NCI-H69 (cell line): ENCODE measurements around the gene INO80B.
A peak's percentile ranks its signal among the peaks of the same experiment; 100 is the strongest.
"Not testable (repeated sequence)": the region's sequence is repeated elsewhere in the genome, so short reads cannot be mapped to it uniquely, and the experiment has no call there.

Experiments
- DNase-seq: peaks from one replicate; lab custom pipeline; 2025; lab: John Stamatoyannopoulos, UW

The INO80B gene

DNA sequence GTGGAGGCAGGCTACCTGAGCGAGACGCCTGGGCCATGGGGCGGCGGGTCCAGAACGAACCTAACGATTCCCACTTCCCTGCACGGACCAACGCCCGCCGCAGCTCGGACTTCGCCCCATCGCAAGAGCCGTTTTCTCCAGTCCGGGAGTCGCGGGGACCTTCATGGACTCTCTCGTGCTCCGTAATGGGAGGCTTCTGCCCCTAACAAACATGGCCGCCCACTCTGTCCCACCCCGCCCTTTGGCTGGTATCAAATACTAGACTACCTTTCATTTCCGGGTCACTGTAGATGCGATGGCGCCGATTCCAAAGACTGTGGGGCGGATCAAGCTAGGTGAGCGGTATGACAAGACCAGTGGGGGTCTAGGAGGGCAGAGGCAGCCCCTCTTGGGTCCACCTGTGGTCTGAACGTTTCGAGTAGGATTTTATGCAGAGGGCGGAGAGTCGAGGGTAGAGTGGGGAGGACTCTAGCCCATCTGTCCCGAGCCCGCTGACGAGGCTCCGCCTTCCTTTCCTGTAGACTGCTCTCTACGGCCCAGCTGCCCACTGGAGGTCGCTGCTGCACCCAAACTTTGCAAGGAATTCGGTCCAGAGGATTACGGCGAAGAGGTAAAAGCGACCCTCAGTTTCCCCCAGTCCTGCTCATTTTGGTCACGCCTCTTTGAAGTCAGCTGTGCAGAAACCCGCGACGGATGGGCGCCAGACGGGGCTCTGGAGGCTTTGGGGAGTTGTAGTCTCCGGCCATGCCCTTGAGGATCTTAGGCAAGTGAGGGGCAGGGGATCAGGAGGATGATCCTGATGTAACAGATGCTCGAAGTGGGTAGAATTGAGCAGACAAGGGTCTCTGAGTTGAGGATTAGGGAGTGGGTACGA, 28.2 kb downstream of the INO80B start, which contains the start of the genes CCDC142 and TTC31:
CCDC142 (minus strand) TSS at position 198 of the 874 bp plus-strand sequence; CDS start at position 37, 161 bp downstream.
TTC31 (plus strand) TSS at position 281 of the 874 bp plus-strand sequence; CDS start at position 296, 15 bp downstream.
- DNase-seq = peak; percentile 93

DNA sequence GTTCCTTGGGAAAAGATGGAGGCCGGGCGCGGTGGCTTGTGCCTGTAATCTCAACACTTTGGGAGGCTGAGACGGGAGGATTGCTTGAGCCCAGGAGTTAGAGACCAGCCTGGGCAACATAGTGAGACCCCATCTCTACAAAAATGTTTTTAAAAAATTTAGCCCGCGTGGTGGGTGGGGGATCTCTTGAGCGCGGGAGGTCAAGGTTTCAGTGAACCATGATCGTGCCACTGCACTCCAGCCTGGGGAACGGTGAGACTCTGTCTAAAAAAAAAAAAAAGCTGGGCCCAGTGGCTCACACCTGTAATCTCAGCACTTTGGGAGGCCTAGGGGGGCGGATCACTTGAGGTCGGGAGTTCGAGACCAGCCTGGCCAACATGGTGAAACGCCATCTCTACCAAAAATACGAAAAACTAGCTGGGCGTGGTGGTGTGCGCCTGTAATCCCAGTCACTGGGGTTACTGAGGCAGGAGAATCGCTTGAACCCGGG, 28.8 kb downstream of the INO80B start:
- not testable (repeated sequence) for DNase-seq

DNA sequence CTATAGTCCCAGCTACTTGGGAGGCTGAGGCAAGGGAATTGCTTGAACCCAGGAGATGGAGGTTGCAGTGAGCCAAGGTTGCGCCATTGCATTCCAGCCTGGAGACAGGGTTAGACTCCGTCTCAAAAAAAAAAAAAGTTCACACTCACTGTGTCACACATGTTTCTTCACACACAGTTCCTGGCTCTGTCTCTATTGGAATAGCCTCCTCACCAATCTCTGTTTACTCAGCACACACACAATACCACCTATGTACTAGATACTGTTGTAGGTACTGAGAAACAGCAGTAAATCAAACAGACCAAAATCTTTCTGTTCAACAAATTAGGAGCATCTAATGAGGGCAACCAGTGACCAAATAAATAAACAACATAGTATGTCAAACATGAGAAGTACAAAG, 31.3 kb downstream of the INO80B start:
- no peak for DNase-seq

DNA sequence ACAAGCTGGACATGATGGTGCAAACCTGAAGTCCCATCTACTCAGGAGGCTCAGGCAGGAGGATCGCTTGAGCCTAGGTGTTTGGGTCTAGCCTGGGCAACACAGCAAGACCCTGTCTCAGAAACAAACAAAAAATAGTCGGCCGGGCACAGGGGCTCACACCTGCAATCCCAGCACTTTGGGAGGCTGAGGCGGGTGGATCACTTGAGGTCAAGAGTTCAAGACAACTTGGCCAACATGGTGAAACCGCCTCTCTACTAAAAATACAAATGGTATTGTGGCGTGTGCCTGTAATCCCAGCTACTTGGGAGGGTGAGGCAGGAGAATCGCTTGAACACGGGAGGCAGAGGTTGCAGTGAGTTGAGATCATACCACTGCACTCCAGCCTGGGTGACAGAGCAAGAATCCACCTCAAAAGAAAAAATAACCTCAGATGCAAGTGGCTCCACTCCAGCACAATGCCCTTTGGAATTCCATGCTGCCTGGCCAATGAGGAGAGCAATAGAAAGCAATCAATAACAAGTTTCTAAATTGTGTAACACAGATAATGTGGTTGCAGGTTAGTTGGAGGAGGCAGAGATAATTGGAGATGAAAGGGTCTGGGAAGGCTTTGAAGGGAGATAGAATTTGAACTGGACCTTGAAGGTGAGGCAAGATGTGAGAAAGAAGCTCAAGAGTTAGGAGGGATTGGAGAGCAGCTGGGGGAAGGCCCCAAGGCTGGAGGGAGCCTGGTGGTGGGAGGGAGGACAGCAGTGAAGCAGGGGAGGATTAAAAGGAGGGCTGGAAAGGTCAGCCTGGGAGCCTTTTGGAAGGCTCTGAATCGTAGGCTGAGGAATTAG, 34.0 kb downstream of the INO80B start:
- no peak for DNase-seq

DNA sequence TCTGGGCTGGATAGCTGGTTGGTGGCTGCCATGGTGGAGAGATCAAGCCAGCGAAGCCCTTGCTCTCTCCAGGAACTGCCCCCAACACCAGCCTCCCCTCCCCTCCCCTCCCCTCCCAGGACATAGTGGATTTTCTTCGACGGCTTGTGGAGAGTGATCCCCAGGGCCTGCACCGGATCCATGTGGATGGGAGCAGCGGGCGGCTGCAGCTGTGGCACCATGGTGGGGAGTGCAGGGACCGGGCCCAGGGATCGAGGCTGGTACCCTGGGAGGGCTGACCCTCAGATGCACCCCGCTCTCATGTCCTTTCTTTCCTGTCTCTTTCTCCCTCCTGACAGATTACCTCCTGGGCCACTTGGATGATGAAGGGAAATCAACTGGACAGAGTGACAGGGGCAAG, 35.0 kb downstream of the INO80B start:
- DNase-seq = no peak

DNA sequence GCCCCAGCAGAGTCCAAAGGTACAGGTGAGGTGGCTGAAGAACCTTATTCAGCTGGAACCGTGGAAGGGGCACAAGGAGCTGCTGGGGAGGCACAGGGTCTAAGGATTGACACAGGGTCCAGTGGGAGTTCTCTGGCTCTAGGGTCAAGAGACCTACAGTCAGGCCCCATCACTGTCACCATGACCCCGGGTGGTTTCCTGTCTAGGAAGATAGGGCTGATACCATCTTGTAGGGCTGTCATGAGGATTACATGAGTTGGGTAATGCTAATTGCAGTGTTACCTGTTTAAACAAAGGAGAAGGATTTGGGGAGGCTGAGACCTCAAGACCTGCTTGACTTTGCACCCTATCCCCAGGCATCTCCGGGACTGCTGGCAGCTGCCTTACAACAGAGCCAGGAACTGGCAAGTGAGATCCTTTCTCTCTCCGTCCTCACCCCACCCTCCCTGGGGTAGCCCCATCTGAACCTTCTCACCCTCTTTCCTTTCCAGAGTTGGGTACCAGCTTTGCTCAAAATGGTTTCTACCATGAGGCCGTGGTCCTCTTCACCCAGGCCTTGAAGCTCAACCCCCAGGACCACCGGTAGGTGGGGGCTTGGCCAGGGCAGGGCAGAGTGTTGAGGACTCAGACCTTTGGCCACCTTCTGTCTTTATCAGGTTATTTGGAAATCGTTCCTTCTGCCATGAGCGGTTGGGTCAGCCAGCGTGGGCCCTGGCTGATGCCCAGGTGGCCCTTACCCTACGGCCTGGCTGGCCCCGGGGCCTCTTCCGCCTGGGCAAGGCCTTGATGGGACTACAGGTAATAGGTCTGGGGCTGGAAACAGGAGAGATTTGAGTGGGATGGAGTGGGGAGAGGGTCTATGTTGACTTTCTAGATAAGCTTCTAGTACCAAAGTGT, 37.0 kb downstream of the INO80B start:
- DNase-seq = no peak

DNA sequence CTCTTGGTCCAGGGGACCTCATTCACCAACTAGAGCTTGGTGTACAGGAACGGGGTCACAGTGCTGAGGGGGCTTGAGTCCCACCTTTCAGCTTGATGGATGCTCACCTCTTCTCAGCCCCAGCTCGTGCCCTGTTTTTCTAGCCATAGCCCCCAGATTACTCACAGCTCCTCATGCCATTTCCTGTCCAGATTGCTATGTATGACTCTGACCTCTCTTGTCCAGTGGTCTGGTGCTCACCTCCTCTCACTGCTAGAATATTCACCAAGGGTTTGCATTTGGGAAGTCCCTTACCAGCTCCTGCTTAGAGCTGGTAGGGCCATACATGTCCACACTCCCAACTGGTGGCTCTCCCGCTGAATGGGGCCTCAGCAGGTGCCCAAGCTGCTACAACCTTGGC, 38.7 kb downstream of the INO80B start:
- DNase-seq = no peak

DNA sequence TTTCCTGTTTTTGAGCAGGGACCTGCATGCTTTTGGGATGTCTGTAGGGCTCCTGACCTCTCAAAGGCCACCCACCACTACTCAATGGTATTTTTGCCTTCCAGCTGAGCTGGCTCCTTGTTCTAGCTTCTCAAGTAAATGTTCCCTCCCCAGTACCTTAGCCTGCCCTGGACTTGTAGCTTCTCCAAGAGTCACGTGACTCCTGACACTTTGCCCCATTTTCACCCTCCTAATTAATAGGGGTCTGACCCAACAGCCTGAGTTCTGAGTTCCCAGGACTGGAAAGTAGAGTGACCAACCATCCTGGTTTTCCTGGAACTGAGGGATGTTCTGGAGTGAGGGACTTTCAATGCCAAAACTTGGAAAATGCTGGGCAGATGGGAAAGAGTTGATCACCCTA, 40.6 kb downstream of the INO80B start:
- DNase-seq = no peak

DNA sequence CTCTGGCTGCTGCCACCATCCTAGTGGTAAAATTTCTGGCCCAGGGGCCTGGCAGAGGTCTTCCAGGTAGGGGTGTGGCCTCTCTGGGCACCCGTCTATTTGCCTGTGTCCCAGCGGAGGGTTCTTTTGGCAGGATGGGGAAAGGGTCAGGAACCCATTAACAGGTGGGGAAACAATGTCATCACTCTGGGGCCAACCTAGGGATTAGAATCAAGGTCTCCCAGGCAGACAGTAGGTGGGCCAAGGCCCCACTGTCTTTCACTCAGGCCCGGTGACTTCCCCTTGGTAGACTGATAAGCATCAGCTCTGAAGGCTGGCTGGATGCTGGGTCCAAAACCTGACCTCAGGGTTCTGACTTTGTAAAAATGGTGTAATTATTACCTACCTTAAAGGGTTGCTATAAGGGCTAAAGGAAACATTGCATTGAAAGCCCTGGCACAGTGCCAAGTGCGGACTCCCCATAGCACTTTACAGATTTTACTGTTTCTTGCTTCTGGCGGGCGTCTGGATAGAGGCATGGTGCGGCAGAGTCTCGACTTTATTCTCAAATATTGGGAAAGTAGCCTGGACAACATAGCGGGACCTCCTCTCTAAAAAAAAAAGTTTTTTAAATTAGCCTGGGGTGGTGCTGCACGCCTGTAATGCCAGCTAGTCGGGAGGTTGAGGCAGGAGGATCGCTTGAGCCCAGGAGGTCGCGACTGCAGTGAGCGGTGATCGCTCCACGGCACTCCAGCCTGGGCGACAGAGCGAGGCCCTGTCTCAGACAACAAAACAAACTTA, 42.3 kb downstream of the INO80B start:
- DNase-seq = no peak

DNA sequence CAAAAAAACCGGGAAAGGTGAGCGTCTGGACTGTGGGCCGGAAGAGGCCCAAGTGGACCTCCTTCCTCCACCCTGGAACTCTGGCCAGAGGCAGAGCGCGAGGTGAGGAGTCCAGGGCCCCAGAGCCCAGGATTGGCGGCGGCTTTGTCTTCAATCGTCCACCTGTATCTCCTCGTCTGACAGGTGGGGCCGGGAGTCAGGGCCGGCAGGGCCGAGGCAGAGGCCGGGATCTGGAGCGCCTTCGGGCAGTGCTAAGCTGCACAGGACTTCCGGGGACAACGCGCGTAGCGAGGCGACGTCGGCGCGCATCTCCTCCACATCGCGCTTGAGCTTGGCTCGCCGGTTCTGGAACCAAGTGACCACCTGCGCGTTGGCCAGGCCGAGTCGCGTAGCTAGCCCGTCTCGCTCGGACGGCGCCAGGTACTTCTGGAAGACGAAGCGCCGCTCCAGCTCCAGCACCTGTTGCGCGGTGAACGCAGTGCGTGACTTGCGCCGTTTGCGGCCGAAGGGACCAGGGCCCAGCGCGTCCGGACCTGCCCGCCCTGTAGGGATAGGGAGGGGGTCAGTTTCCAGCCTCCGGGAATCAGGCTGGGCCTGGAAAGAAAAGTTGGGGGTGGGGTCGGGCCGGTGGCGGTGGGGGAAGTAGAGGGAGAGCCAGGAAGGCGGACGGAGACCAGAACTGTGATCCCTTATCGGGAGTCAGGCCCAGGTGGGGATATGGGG, 43.1 kb downstream of the INO80B start:
- DNase-seq = peak; percentile 44

DNA sequence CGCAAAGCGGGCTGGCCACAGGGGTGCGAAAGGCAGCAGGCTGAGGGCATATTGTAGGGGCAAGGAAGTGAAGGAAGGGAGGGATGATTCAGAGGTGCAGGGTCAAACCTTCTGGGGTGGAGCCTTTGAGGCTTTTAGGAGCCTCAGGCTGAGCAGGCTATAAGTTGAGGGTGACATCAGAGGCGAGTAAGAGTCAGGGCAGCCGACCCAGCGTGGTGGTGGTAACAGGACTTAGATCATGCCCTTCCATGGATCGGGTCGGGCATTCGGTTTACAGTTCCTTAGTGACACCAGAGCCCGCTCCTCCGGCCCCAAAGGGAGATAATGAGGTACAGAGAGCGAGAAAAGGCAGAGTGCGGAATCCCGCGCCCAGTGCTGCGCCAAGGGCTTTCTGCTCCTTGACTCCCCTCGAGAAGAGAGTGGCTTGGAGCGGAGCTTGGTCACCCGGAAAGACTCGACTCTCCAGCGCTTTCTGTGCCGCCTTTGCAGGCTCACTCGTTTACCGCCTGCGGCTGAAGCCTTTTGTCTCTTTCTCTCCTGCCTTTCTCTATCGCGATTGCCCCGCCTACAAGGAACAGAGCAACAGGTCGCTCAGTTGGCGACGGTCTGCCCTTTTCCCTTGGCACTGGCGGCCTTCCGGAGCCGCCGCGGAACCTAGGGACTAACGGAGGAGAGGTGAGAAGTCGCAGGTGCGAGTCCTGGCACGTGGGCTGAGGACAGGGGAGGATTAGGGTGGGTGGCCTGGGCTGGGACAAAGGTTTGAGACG, 43.8 kb downstream of the INO80B start:
- peak; percentile 34 for DNase-seq

DNA sequence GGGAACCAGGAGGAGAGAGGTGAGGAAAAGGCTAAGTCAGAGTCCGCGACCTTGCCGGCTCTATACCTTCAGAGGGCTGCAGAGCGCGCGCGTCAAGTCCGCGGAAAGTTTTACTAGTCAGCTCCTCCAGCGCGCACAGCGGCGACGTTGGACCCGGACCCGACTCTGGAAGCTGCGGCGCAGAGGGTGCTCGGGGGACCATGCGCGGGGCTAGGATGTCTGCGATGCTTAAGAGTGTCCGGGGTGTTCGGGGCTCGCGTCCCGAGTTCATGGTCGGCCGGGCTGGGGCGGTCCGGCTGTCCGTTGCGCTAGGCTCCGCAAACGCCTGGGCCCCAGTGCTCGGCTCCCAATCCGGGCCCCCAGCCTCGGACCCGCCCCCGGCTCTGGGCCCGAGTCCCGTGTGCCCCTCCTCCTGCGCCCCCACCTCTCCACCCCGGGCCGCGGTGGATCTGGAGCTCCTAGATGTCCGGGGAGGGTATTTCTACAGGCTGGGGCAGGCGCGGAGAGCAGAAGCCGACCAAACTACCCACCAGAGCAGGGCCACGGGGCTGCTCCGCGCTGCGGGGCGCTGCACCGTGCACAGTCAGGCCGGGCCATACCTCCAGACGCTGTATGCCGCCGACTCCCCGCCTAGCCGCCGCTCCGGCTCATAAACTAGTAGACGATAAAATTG, 44.5 kb downstream of the INO80B start, which contains the start of gene LBX2:
LBX2 (minus strand) TSS at position 337 of the 673 bp plus-strand sequence; CDS start at position 271, 66 bp downstream.
- DNase-seq = no peak

DNA sequence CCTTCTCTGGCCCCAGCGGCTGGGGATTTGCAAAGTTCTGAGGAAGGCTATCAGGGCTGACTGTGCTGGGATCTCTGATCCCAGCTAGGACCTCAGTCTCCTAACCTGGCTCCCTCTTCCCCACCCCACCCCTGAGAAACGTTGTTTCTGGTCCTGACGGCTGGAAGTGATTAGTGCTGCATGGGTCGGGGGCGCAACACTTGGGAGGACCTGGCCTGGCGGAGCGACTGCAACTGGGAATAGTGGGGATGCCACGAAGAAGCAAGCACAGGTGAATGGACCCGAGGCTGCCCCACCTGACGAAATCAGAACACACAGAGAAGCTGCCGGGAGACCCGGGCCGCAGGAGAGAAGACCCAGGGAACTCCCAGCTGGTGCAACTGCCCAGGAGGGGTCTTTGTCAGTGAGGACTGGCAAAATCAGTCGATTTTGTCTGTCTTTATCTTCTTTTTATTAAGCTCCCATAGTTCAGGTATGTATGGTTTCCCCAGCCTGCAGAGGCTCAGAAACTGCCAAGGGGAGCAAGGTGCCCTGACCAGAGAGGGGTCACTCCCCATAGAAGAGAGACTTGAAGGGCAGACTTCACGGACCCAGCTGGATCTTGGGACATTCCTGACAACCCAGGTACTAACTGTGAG, 45.2 kb downstream of the INO80B start:
- DNase-seq = no peak

DNA sequence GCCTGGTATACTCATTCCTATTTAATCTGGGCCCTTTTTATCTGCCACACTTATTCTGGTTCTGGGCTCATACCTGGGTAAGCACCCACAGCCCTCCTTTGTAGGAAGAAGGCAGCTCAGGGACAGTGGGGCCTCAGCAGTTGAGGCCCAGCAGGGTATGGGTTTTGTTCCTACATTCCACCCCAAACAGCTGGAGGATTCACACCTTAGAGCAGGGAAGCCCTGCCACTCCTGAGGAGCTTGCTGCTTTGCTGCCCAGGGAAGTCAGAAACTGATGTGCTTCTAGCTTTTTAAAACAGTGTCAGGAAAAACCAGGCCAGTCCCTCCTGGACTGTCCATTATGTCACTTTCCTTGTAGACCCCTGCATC, 45.7 kb downstream of the INO80B start:
- DNase-seq = no peak

DNA sequence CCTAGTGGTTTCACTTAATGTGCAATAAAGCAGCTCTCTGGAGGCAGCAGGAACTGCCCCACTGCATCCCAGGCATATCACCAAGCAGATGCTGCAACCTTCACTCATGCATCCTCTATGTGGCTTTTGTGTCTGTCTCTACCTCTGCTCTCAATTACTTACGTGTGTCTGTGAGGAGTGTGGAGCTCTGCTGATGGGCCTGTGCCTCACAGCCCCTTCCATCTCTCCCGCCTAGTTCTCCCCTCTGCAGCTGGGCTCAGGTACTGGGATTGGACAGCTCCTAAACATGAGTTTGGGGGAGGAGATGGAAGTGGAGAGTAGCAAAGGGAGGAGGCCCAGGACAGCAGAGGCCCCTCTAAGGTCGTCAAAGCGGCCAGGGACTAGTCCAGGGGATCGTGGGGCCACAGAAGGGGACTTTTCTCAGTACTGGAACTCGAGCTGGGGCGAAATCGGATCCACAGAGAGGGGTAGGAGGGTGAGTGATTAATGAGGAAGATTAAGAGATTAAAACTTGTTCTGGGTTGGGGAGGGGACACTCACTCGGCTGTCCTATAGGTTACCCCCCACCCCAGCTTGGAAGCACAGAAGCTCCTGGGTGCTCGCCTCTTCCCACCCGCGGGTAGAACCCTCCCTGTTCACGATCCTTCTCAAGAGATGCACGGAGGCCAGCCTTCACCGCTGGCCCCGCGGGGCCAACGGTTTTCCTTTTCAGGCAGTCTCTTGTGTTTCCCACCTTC, 46.6 kb downstream of the INO80B start:
- no peak for DNase-seq

DNA sequence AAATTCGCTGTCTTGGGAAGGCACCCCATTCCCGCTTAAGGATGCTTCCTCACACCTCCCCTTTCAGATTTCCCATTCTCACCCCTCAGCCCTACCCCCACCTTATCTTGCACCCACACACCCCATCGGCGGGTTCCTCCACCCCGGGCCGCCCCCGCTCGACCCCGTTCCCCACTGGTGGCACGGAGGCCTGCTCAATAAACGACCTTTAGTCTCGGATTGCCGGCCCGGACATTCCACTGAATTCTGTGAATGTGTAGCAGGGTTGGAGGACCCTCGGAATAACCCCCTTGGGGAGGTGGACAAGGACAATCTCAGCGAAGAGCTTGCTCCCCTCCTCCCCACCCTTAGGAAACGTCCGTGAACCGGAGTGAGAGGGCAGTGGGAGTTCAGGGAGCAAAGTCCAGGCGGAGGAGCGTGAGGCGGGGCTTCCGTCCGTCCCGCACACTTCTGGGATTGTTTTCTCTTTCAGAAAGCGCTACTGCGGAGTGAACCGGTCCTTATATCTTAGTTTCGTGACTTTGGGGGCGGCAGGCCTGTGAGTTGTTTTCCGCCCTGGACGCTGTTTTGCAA, 47.3 kb downstream of the INO80B start:
- peak; percentile 17 for DNase-seq
